GM10266 (cell line): ENCODE measurements around the gene PIP5K1C.

ENCODE experiments used
- DNase-seq: peaks from one replicate; pipeline ENCODE4 v3.0.0; 2012; ENCODE audit errors: extremely low spot score
- TF ChIP-seq, protein P1 (sequence below): IDR thresholded peaks from 2 replicates; pipeline ENCODE4 v1.5.1; 2012; ENCODE audit warnings: mild to moderate bottlenecking, low read depth; ENCODE audit not compliant: control insufficient read depth, insufficient read depth; ENCODE audit errors: missing control alignments

PIP5K1C gene

DNA sequence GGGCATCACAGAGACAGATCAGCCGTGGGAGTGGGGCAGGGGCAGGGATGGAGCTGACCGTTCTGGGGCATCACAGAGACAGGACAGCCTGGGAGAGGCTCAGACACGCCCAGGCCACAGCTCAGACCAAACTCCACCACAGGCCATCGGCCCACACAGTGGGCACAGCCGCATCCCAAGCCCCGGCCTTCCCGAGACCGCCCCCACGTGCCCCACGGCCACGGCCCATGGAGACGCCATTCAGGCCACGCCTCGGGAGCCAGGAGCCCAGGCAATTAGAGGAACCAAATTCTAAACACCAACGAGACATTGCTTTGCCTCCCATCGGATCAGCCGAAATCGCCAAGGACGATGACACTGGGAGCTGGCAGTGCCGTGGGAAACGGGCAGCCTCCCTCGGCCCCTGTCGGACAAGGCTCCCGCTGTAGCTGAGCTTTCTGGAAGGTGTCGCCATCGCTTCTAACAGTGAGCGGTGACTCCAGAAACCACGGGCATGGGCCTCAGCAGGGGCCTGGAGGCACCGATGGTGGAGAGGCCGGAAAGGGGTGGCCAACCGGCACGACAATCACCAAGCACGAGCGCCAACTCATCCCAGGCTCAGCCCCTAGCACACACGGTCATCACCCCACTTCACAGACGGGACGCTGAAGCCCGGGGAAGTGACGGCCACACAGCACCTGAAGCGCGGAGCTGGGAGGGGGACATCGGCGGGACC is 2.4 kb downstream of the PIP5K1C start:
- TF ChIP-seq, protein P1, sequence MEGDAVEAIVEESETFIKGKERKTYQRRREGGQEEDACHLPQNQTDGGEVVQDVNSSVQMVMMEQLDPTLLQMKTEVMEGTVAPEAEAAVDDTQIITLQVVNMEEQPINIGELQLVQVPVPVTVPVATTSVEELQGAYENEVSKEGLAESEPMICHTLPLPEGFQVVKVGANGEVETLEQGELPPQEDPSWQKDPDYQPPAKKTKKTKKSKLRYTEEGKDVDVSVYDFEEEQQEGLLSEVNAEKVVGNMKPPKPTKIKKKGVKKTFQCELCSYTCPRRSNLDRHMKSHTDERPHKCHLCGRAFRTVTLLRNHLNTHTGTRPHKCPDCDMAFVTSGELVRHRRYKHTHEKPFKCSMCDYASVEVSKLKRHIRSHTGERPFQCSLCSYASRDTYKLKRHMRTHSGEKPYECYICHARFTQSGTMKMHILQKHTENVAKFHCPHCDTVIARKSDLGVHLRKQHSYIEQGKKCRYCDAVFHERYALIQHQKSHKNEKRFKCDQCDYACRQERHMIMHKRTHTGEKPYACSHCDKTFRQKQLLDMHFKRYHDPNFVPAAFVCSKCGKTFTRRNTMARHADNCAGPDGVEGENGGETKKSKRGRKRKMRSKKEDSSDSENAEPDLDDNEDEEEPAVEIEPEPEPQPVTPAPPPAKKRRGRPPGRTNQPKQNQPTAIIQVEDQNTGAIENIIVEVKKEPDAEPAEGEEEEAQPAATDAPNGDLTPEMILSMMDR, result no peak
- peak; percentile 17 for DNase-seq

DNA sequence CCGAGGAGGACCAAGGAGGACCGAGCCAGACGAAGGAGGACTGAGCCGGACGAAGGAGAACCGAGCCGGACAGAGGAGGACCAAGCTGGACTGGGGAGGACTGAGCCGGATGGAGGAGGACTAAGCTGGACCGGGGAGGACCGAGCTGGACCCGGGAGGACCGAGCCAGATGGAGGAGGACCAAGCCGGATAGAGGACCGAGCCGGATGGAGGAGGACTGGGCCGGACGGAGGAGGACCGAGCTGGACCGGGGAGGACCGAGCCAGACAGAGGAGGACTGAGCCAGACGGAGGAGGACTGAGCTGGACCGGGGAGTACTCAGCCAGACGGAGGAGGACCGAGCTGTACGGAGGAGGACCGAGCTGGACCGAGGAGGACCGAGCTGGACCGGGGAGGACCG is 3.2 kb downstream of the PIP5K1C start:
- TF ChIP-seq, protein P1, result no peak
- peak; percentile 6 for DNase-seq

DNA sequence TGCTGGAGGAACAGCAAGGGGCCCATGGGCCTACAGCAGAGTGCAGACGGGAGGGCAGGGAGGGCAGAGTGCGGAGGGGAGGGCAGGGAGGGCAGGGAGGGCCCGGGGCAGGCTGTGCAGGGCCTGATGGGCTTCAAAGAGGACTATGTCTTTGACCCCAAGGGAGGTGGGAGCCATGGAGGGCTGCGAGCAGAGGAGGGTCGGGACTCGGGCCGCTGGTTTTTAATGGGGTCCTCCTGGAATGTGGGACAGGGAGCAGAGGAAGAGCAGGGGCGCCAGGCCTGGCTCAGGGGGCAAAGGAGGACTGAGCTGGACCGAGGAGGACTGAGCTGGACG is 3.6 kb downstream of the PIP5K1C start:
- DNase-seq, result no peak
- TF ChIP-seq, protein P1, result no peak

DNA sequence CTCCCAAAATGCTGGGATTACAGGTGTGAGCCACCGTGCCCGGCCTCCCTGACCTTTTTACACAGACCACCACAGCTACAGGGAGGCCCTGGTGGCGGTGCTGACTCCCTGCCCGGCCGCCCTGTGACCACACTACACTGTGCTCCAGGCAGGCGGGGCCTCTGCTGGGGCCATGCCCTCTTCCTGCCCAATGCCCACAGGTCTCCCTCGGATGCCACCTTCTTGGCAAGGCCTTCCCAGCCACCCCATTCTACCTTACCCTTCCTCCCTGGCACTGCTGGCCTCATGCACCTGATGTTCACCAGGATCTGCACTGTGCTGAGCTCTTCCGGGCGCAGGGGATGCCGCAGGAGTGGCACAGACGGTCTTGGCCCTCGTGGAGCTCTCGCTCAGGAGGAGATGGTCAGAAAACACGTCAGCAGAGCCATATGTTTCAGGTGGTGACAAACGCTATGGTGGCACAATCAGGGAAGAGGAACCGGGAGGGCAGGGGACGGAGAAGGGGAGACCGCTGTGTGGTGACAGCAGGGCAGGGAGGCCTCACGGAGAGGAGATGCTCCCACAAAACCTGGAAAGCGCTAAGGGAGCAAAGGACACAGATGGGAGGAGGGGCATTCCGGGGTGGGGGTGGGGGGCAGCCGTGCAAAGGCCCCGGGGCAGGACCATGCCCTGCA is 4.1 kb downstream of the PIP5K1C start:
- DNase-seq, result peak; percentile 17
- TF ChIP-seq, protein P1, result no peak

DNA sequence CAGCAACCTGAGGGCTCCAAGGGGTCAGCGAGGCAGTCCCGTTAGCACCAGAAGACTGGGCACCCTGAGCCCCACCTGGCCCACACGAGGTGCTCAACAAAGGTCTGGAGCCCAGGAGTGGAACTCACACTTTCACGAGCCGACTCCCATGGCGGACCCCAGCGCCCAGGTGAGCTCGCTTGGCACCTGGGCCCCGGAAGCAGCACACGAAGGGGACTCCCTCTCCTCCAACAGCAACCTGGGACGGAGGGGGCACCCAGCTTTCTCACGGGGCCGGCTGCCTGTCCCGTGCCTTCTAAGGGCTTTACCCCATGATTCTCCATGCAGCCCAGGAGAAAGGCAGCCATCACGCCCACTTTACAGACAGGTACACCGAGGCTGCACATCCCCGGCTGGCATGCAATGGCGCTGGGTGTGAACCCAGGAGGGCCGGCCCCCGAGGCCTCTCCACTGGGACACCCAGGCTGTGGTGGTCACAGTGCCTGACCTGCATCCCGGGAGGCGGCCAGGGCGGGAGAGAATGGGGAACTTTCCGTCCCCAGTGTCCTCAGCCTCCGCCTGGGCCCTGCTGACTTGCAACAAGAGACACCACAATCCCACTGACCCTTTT is 5.0 kb downstream of the PIP5K1C start:
- peak; percentile 11 for DNase-seq
- TF ChIP-seq, protein P1, result no peak

DNA sequence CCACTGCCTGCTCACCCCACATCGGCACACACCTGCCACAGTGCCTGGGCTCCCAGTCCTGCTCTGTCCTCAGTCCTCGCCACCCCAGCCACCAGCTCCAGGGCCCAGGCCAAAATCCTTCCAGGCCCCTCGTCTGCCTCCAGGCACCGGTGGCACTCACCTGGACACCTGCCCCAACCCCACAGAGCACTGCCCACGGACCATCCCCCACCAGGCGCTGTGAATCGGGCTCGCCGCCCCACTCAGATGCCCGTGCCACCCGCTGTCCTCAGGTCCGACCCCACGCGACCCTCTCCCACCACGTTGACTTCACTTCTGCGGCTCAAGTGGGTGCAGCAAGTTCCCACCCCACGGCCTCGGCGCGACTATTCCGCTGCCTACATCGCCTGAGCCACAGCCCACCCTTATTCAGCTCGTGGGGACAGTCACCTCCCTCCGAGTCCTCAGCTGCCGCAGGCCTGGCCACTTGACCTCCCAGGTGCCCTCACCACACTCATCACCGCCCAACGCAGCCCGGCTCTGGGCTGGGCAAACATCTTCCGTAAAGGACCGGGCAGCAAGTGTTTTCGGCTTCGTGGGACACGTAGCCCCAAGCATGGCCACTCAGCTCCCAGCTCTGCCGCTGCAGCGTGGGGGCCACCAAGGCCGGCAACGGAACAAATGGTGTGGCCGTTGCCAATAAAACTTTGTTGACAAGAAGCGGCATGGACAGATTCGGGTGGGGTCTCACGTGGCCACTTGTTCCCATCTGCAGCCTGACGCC is 5.7 kb downstream of the PIP5K1C start:
- TF ChIP-seq, protein P1, result no peak
- DNase-seq, result peak; percentile 15
